ENCODE results near the gene CPSF2.
"Not testable (repeated sequence)": the region's sequence is repeated elsewhere in the genome, so short reads cannot be mapped to it uniquely, and the experiment has no call there.

The CPSF2 gene

GRCh38 chr14:92160619-92161018 lies 38.9 kb downstream of the CPSF2 start:
- DNase-seq, result no peak

- DNase-seq, result no peak
Measured at GRCh38 chr14:92161521-92161920, 39.8 kb downstream of the CPSF2 start.

- no peak for DNase-seq
Measured at GRCh38 chr14:92164958-92165357, 43.2 kb downstream of the CPSF2 start.

- DNase-seq, result no peak
Measured at GRCh38 chr14:92173668-92174067, 51.9 kb downstream of the CPSF2 start.

GRCh38 chr14:92175811-92176210 lies 54.0 kb downstream of the CPSF2 start:
- DNase-seq, result no peak

- DNase-seq, result no peak
Measured at GRCh38 chr14:92176476-92176875, 54.7 kb downstream of the CPSF2 start.

- not testable (repeated sequence) for DNase-seq
Measured at GRCh38 chr14:92179178-92179577, 57.4 kb downstream of the CPSF2 start.

GRCh38 chr14:92185559-92185958 lies 63.8 kb downstream of the CPSF2 start:
- no peak for DNase-seq

- not testable (repeated sequence) for DNase-seq
Measured at GRCh38 chr14:92187616-92188015, 65.8 kb downstream of the CPSF2 start.

GRCh38 chr14:92190768-92191167 lies 69.0 kb downstream of the CPSF2 start:
- DNase-seq, result no peak

- DNase-seq, result no peak
Measured at GRCh38 chr14:92198804-92199203, 77.0 kb downstream of the CPSF2 start.

- no peak for DNase-seq
Measured at GRCh38 chr14:92199763-92200162, 78.0 kb downstream of the CPSF2 start.

- no peak for DNase-seq
Measured at GRCh38 chr14:92203116-92203515, 81.3 kb downstream of the CPSF2 start.

GRCh38 chr14:92204792-92205191 lies 83.0 kb downstream of the CPSF2 start:
- no peak for DNase-seq

- no peak for DNase-seq
Measured at GRCh38 chr14:92207012-92207927, 85.5 kb downstream of the CPSF2 start.

GRCh38 chr14:92207928-92208265 lies 86.1 kb downstream of the CPSF2 start:
- no peak for DNase-seq

GRCh38 chr14:92209141-92209540 lies 87.4 kb downstream of the CPSF2 start:
- no peak for DNase-seq

GRCh38 chr14:92213125-92213524 lies 91.4 kb downstream of the CPSF2 start:
- DNase-seq, result not testable (repeated sequence)

- DNase-seq, result no peak
Measured at GRCh38 chr14:92215579-92215978, 93.8 kb downstream of the CPSF2 start.

GRCh38 chr14:92217936-92218335 lies 96.2 kb downstream of the CPSF2 start:
- DNase-seq, result no peak

All from NCI-H2029 (cell line).